ENCODE measurements around the gene COL4A5. TPM values are rescaled to one million over a fixed set of nuclear protein-coding genes. Genes with fewer than 3 reads are reported as not detected.

The COL4A5 gene
- total and polyA plus RNA-seq, 2 of the 8 experiments (the other 6 are each of a cell fraction or from before 2014, with no cell fraction given) = 24.9 to 30.2 TPM

DNA sequence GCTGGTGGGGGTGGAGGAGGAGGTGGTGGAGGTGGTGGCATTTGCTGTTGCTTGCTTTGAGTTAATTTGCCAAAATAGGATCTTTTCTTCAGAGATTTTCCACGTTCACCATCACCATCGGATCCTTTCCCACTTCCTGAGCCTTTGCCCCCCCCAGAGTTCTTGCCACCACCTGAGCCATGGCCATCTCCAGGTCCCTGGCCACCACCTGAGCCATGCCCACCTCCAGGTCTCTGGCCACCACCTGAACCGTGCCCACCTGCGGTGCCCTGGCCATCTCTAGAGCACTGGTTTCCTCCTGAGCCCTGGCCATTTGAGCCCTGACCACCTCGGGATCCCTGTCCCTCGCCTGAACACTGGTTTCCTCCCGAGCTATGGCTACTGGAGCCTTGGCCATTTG lies 294.8 kb downstream of the COL4A5 start:
- H3K4ac ChIP-seq (replicated peaks; ENCODE audit: insufficient read length, low read depth, low read length) = no peak overlapping the region
- peaks cover 0 to 15% of the 10 kb centered on the region in 2 experiments; a peak in 2 of 4 replicates for H3K9me3 ChIP-seq (ENCODE audit: insufficient read depth in 2 of 2, low read depth in 1 of 2, low read length in 1 of 2)
- H3K79me1 ChIP-seq (ENCODE audit: low read depth, low read length) = no peaks in the 10 kb centered on the region
- H4K5ac ChIP-seq (ENCODE audit: insufficient read length, low read depth, low read length) = no peak overlapping the region
- 86% methylated on average over 4 of the region's 7 CpGs; no CpG with 5 or more reads in 1 of the 2 experiments for WGBS, 2 experiments (ENCODE audit: extremely low coverage in 1 of 2, insufficient coverage in 1 of 2, insufficient read length in 1 of 2, insufficient replicate concordance in 2 of 2, low coverage in 1 of 2, low lambda C conversion rate in 2 of 2, missing lambda C conversion rate in 1 of 2)
- H3K14ac ChIP-seq (ENCODE audit: insufficient read length) = no peak overlapping the region
- peak overlapping the region in 2 of 4 experiments; percentile 88 to 89; a peak in 5 of 8 replicates for H3K4me3 ChIP-seq (ENCODE audit: extremely low read depth in 1 of 4, insufficient read depth in 2 of 4, low read depth in 3 of 4, low read length in 4 of 4)
- H4K91ac ChIP-seq (replicated peaks; ENCODE audit: insufficient read length, low read length) = no peak overlapping the region
- H3K27me3 ChIP-seq (replicated peaks in 1 of 4; ENCODE audit: control insufficient read depth in 3 of 4, extremely low read depth in 1 of 4, insufficient read depth in 3 of 4, low read length in 3 of 4) = peaks cover 0 to 31% (median 20%) of the 10 kb centered on the region in 4 experiments; a peak in 6 of 7 replicates
- DNase-seq (ENCODE audit: low read depth in 1 of 2, low spot score in 2 of 2) (no peak), FAIRE-seq (no peak)
- H3K4me1 ChIP-seq (replicated peaks in 1 of 4; ENCODE audit: control insufficient read depth in 3 of 4, insufficient read depth in 4 of 4, low read length in 3 of 4) = peaks cover 0 to 15% (median 3%) of the 10 kb centered on the region in 4 experiments; a peak in 2 of 7 replicates
- no peak overlapping the region for H2AK5ac ChIP-seq (ENCODE audit: low read depth, low read length)
- no peak overlapping the region for H2BK5ac ChIP-seq (ENCODE audit: low read depth, low read length)
- H2BK15ac ChIP-seq (ENCODE audit: low read length) = no peak overlapping the region
- peak overlapping the region; percentile 92 to 95 for H3K4me2 ChIP-seq (ENCODE audit: insufficient read depth in 1 of 2, low read depth in 2 of 2, low read length in 2 of 2)
- no peak overlapping the region for H4K8ac ChIP-seq (ENCODE audit: extremely low read depth, insufficient read depth, low read length)
- H4K20me1 ChIP-seq (replicated peaks in 1 of 2; ENCODE audit: control insufficient read depth in 1 of 2, insufficient read depth in 2 of 2, low read length in 2 of 2) = peaks cover 0 to 1% of the 10 kb centered on the region in 2 experiments
- H2BK120ac ChIP-seq (replicated peaks; ENCODE audit: low read depth, low read length) = no peak overlapping the region
- H3K56ac ChIP-seq (replicated peaks; ENCODE audit: insufficient read length, low read depth, low read length) = no peak overlapping the region
- no peak overlapping the region for H2BK12ac ChIP-seq (ENCODE audit: low read depth, low read length)
- no peak overlapping the region for H3K27ac ChIP-seq (ENCODE audit: low read depth, low read length)
- no peak overlapping the region for H3K23ac ChIP-seq (ENCODE audit: insufficient read length)
- H3K23me2 ChIP-seq (ENCODE audit: low read depth, low read length) = peaks cover 8% of the 10 kb centered on the region
- H3K18ac ChIP-seq (ENCODE audit: extremely low read depth, low read length) = no peak overlapping the region; the same call in 1 of the 2 replicates
- H3K79me2 ChIP-seq (ENCODE audit: control insufficient read depth in 1 of 2, insufficient read depth in 2 of 2, low read length in 2 of 2) = no peaks in the 10 kb centered on the region; a peak in 2 of 4 replicates
- no peak overlapping the region for H3K9ac ChIP-seq (replicated peaks in 1 of 4; ENCODE audit: extremely low read depth in 1 of 4, low read depth in 3 of 4, low read length in 3 of 4)
- H2AFZ ChIP-seq (ENCODE audit: low read length) = no peak overlapping the region
- H3K36me3 ChIP-seq (ENCODE audit: control insufficient read depth in 2 of 4, insufficient read depth in 4 of 4, low read length in 3 of 4) = peaks cover 0 to 7% (median 0%) of the 10 kb centered on the region in 4 experiments; a peak in 2 of 8 replicates
- TF ChIP-seq PHF8 (conservative IDR thresholded peaks at IDR 0.05; ENCODE audit: low read depth, low read length) (no peak), SAP30 (IDR thresholded peaks at IDR 0.05; ENCODE audit: insufficient read depth, insufficient replicate concordance, low read length) (no peak), MAFK (IDR thresholded peaks at IDR 0.05; ENCODE audit: low read depth, low read length) (no peak), TAF1 (IDR thresholded peaks at IDR 0.05; ENCODE audit: low read depth, low read length) (no peak), CTBP2 (IDR thresholded peaks at IDR 0.05; ENCODE audit: borderline replicate concordance, insufficient read depth, insufficient read length, low read length) (no peak), BACH1 (IDR thresholded peaks at IDR 0.05; ENCODE audit: low read length) (no peak), SUZ12 (IDR thresholded peaks at IDR 0.05; ENCODE audit: low read length) (no peak)
- ChIA-PET POLR2A (ENCODE audit: partially characterized antibody) (no interaction called here), CTCF (ENCODE audit: partially characterized antibody) (interaction anchor here (0.6 to 3.9 kb wide), 7 partner anchors 9 to 647 kb away, joined by 3 to 31 read pairs (median 3); no protein-coding TSS in a partner anchor)
- no peak overlapping the region for H2BK20ac ChIP-seq (ENCODE audit: low read length)

All from H1 (cell line).